ENCODE results near the gene PRR5.
"Not testable (repeated sequence)": the region's sequence is repeated elsewhere in the genome, so short reads cannot be mapped to it uniquely, and the experiment has no call there.

Gene PRR5

DNA sequence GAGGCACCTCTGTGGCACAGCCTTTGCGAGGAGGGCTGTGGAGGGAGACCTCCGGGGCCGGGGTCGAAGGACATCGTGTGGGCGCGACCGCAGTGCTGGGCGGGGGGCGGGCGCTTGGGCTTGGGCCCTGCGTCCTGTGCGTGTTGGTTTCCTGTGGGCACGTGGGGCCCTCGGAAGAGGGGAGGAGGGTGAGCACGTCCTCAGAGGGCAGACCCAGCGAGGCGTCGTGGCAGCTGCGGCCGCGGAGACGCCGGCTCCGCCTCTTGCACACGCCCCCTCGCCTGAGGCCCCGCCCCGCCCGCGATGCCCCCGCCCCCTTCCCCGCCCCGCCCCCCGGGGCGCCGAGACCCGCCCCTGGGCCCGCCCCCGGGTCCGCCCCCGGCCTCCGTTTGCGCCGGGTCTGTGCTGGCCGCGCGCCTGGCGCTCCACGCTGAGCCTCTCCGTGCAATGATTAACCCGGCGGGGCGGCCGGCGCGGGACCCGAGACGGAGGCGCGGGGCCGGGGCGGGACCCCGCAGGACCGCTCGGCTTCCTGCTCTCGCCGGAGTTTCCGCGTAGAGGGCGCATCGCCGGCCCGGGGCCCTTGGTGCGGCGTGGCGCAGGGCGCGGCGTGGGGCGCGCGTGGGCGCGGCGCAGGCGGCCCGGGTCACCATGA lies at the start of gene PRR5:
Gene PRR5 (plus strand): TSS at position 381 of the 655 bp plus-strand sequence. CDS start 271 bp downstream, at position 652.
- peak; percentile 78 for FAIRE-seq

GRCh38 chr22:44652866-44653265 lies 49.1 kb upstream of the PRR5 start:
- not testable (repeated sequence) for DNase-seq (ENCODE audit: extremely low spot score, insufficient read length, low read depth); FAIRE-seq

More for the DNA sequence above, at the start of gene PRR5:
- DNase-seq (ENCODE audit: extremely low spot score, insufficient read length, low read depth), result peak; percentile 62

DNA sequence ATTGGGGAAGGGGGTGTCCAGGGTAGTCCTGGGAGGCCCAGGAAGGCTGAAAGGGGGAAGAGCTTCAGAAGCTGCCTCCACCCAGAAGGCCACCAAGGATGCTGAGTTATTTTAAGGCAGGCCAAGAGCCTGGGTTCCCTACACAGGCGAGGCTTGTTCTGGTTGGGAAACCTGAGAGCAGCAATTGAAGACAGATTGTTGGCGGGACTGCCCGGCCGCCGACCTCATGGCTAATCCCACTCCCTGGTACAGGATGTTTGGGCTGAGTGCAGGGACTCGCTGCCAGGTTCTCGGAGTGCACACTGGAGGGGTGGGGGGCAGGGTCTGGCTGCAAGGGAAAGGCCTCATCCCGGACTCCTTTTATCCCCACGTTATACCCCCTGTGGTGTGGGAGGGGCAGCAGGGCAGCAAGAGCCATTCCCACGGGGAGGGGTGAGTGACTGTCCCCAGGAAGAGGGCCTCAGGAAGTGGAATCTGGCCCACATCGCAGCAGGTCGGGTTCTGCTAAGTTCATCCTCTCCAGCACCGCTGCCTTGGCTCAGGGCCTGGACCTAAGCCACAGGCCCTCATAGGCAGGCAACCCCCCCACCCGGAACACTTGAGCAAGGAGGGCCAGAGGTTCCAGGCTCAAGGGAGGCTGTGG lies 43.6 kb upstream of the PRR5 start:
- FAIRE-seq (no peak), DNase-seq (ENCODE audit: extremely low spot score, insufficient read length, low read depth) (no peak)

- DNase-seq (ENCODE audit: extremely low spot score, insufficient read length, low read depth) (no peak), FAIRE-seq (no peak)
These were observed 42.9 kb upstream of the PRR5 start for GRCh38 chr22:44659140-44659539.

DNA sequence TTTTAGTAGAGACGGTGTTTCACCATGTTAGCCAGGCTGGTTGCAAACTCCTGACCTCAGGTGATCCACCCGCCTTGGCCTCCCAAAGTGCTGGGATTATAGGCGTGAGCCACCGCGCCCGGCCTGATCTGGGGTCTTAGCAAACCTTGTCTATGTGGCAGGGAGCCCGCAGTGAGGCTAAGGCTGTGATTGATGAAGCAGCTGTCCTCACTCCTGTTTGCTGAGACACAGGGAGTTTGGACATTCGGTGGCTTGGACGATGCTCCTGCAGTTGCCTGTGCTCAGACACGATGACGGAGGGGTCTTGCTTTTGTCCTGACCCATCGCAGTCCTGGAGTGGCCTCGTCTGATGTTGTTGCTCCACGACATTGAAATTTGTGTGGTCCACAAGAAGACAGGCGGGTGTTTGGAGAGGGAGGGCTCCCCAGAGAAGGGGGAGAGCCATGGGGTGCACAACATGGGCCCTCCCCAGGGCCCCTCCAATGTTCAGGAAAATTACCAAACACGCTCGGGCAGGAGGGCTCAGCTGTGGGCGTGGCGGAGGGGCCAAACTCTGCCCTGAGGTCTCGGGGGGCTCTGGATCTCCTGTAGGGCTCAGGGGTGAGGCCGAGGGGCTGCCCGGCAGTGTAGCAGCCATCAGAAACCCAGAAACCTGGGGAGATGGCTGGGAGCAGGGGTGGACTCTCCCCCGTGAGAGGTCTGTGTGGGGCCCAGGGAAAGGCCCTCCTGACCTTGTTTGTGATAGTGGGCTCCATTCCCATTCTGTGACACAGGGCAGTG lies 41.8 kb upstream of the PRR5 start:
- FAIRE-seq, result no peak
- DNase-seq (ENCODE audit: extremely low spot score, insufficient read length, low read depth), result no peak

- FAIRE-seq, result no peak
These were observed 40.9 kb upstream of the PRR5 start for GRCh38 chr22:44661070-44661469.

GRCh38 chr22:44661659-44662569 lies 40.1 kb upstream of the PRR5 start:
- no peak for FAIRE-seq
- no peak for DNase-seq (ENCODE audit: extremely low spot score, insufficient read length, low read depth)

More at GRCh38 chr22:44661070-44661469, 40.9 kb upstream of the PRR5 start:
- DNase-seq (ENCODE audit: extremely low spot score, insufficient read length, low read depth), result no peak

- DNase-seq (ENCODE audit: extremely low spot score, insufficient read length, low read depth), result no peak
- no peak for FAIRE-seq
These were observed 38.6 kb upstream of the PRR5 start for GRCh38 chr22:44663256-44663999.

DNA sequence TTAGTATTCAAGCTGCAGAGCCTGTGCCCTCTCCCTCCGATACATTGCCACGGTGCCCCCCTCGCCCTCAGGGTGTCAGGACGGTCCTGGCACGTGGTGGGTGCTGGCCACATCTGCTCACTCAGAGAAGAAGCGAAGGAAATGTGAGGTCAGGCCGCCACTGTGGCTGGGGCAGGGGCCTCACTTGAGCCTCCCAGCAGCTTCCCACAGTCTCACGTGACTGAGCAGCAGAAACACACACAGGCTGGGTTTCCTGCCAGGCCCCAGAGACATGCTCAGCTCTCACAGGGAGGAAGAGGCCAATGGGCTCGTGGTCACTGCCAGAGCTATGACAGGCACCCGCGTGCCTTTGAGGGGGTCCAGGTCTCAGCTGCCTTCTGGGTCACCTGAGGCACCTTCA lies 37.9 kb upstream of the PRR5 start:
- DNase-seq (ENCODE audit: extremely low spot score, insufficient read length, low read depth) (no peak), FAIRE-seq (peak; percentile 82)

GRCh38 chr22:44665115-44665514 lies 36.9 kb upstream of the PRR5 start:
- DNase-seq (ENCODE audit: extremely low spot score, insufficient read length, low read depth) (no peak), FAIRE-seq (no peak)

DNA sequence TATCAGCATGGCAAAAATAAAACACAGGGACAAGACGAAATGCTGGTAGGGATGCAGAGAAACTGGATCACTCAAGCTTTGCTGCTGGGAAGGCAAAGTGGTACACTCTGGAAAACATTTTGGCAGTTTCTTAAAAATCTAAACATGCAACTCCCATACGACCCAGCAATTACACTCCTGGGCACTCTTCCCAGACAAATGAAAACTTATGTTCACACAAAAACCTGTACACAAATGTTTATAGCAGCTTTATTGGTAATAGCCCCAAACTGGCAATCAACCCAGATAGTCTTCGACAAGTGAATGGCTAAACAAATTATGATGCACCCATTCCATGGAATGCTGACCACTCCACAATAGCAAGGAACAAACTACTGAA lies 35.8 kb upstream of the PRR5 start:
- DNase-seq (ENCODE audit: extremely low spot score, insufficient read length, low read depth) (no peak), FAIRE-seq (no peak)

DNA sequence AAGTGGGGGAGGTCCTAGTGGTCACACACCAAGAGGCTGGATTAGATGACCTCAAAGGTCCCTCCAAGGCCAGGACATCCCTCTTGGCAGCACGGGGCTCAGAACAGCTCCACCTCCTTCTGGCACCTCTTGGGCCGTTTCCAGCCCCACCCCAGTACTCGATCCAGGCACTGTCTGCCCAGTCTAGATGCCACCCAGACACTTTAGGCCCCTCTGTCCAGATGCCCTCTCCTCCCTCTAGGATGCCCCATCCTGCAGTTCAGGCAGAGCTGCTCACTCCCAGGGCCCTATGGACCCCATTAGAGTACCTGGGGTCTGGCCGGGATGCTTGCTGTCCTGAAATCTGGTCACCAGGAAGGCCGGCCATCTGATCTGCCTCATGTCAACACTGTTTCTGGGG lies 34.7 kb upstream of the PRR5 start:
- no peak for FAIRE-seq

GRCh38 chr22:44667829-44668189 lies 34.2 kb upstream of the PRR5 start:
- DNase-seq (ENCODE audit: extremely low spot score, insufficient read length, low read depth) (no peak), FAIRE-seq (no peak)

More for the DNA sequence above, 34.7 kb upstream of the PRR5 start:
- DNase-seq (ENCODE audit: extremely low spot score, insufficient read length, low read depth), result no peak

DNA sequence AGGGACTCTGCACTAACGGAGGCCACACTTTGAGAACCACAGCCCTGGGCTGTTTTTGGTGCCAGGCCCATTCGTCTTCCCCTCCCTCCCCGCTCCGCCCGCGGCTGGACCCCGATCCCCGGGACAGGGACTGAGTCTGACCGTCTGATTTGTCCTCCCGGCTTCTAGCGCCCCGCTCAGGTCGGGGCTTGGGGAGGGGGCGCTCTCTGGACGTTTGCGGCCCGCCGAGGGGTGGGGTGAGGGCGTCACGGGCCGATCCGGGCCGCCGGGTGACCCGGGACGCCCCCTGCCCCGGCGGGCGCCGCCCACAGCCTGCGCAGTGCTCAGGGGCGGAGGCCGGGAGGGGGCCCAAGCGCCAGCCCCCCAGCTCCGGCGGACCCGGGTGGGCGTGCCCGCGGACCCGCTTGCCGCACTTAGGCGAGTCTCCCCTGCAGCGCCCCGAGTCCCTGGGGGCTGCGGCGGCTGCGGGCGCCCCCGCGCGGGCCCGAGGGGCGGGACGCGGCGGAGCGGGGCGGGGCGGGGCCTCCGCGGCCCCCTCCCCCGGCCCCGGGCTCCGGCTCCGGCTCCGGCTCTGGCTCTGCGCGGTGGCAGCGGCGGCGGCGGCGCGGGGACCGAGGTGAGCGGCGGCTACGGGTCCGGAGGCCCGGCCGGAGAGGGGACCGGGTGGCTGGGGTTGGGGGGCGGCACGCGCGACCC lies 33.7 kb upstream of the PRR5 start:
- DNase-seq (ENCODE audit: extremely low spot score, insufficient read length, low read depth) (no peak), FAIRE-seq (no peak)

- no peak for DNase-seq (ENCODE audit: extremely low spot score, insufficient read length, low read depth)
- FAIRE-seq, result no peak
These were observed 33.0 kb upstream of the PRR5 start for GRCh38 chr22:44668886-44669521.

DNA sequence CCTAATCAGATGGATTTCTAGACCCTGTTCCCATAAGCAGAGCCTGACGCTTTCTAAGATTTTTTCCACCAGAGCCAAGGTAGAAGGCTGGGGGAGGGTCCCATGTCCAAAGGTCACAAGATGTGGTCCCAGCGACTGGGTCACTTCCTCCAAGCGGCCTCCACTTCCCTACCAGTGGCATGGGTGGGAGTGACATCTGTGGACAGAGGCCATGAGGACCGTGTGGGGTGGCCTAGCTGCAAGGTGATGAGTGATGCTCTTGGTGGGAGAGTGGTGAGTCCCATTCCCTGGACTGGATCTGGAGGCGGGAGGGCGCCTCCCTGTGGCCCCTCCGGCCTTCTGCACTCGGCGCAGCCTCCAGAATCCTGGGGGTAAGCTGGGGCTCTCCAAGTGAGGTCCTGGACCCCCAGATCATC lies 32.4 kb upstream of the PRR5 start:
- DNase-seq (ENCODE audit: extremely low spot score, insufficient read length, low read depth), result no peak

GRCh38 chr22:44670220-44670988 lies 31.6 kb upstream of the PRR5 start:
- DNase-seq (ENCODE audit: extremely low spot score, insufficient read length, low read depth), result no peak
- no peak for FAIRE-seq

More for the DNA sequence above, 32.4 kb upstream of the PRR5 start:
- FAIRE-seq, result no peak

- FAIRE-seq (no peak), DNase-seq (ENCODE audit: extremely low spot score, insufficient read length, low read depth) (no peak)
These were observed 30.3 kb upstream of the PRR5 start for GRCh38 chr22:44671742-44672141.

All from GM18507 (cell line).